Anterior cingulate cortex (tissue), 58 donors: ENCODE measurements around the gene NCKAP5.

Experiments
- DNase-seq, 58 donors: peaks; one replicate each; lab custom pipeline; 2025; lab: John Stamatoyannopoulos, UW

NCKAP5 gene

DNA sequence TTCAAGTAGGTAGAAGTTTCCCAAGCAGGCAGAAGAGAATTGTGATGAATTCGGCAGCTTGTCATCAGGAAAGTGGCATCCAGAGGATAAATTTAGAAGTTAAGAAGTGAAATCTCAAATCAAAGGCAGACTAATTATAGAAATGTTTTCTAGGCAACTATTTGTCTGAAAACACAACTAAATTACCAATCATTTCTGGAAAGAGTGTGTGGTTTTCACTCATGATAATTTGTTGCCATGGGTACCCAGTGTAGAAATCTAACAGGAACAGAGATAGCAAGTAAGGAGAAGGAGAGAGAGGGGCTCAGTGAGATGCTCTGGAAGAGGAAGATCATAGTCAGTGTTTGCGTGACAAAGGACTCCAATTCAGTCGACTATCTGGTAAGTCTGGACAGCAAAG, 208.1 kb downstream of the NCKAP5 start:
- DNase-seq, result no peak

GRCh38 chr2:133352719-133353118, 215.5 kb downstream of the NCKAP5 start:
- DNase-seq, result no peak

DNA sequence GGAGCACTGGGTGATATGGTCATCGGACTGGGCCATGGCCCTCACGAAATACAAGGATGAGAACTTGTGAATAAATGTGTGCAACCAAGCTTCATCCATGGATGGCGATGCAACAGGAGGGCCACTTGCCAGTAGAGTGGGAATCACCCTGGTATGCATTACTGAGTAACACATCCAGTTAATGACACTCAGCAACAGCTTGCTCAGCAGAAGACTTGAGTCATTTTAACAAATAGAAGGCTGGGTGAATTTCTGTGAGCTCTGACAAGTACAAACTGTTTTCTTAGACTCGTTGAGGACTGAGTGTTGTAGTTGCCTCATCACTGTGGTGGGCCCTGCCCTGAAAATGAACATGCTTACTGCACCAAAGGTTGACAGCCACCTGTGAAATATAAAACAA, 221.6 kb downstream of the NCKAP5 start:
- DNase-seq, result peak in 4 of 58 donors; percentile 1 to 8 (median 2)

GRCh38 chr2:133345638-133346037, 222.6 kb downstream of the NCKAP5 start:
- DNase-seq, result no peak

DNA sequence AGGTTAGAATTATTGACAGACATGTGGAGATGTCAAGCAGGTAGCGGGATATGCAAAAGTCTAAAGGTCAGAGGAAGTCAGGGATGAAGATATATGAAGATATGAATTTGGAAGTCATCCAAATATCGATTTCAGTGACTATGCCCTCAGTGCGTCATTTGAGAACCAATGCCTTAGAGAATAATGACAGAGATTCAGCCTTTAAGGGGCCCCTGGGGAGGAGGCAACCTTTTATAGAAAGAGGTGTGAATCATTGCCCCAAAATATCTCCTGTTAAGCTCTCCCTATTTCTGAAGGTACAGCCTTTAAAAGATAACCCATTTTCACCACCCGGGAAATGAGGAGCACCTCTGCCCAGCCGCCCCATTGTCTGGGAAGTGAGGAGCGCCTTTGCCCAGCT, 223.4 kb downstream of the NCKAP5 start:
- DNase-seq, result no peak

GRCh38 chr2:133343018-133343352, 225.3 kb downstream of the NCKAP5 start:
- DNase-seq, result no peak

DNA sequence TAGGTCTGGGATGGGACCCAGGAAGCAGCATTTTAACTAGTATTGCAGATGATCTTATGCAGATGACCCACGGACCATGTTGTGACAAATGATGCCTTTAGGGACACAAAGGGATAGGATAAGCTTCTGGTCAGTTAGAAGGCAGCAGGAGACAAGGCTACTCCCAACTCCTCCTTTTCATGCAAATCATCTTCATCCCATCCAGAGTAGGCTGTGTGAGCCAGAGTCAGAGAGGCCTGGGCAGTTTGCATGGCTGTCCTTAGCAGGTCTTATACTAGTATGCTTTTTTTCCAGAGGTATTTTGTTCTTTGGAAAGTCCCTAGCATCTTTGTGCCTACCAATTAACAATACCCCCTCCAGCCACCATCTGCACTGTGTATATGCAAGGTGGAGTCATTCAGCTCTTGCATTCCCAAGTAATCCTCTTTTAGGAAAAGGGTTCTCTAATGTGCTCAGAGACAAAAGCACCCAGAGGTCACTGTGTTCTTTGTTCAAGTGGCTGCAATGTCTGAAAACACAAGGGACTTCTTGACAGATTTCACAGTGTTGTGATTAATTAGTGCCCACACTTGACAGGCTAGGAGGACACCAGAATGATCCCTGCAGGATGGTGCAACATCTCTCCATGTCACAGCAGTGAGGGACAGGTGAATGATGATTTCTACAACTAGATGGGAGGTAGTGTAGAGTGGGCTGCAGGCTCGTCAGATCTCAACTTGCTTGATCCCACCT, 225.8 kb downstream of the NCKAP5 start:
- no peak for DNase-seq

- DNase-seq, result no peak
Measured at GRCh38 chr2:133341575-133341974, 226.7 kb downstream of the NCKAP5 start.

DNA sequence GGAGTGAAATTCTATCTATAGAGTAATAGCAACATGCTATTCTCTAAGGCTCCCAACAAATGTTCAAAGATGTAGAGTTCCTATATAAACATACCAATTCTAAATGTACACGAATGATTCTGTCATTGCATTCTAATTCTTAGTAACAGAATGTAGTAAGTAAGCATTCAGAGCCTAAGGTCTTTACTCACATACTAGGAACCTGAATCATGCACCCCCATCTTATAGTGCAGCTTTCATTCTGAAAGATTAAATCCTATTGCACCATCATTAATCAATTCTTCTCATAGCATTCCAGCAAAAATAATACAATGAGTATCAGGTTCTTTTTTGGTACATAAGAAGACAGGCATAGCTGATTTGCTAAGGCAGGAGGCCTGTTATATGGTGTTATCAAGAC, 230.0 kb downstream of the NCKAP5 start:
- DNase-seq, result no peak

- no peak for DNase-seq
Measured at GRCh38 chr2:133334923-133335322, 233.3 kb downstream of the NCKAP5 start.

DNA sequence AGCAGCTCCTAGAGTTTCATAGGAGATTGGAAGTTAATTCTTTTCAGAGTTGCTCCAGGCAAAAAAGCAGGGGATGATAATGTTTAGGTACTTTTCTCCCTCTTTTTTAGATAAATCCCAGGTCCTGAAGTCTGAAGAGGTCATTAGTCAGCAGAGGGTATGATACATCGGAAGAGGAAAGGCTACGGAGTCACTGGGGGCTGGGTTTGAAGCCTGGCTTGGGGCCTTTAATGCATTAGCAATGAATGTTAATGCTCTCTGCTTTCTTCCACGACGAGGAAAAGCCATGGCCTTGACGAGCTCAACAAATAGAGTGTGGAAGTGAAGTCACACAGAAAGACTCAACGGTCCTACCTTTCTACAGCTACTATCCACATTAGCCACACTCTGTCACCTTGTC, 235.1 kb downstream of the NCKAP5 start:
- no peak for DNase-seq

DNA sequence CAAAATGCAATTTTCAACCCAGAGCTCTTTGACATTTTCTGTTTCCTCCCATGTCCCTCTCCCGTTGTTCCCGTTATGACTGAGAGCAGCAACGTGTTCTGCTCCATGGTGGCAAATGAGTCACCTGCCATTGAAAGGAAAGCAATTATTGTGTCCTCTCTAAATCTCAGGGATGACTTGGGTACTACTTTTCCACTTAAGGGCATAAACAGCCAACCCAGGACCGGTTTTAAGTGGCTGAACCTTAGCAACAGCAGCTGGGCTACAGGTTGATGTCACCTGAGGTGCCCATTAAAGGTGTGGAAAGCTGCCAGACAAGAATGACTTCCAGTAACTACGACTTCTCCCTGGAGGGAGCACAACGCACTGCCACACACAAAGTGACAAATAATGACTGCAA, 236.8 kb downstream of the NCKAP5 start:
- no peak for DNase-seq

DNA sequence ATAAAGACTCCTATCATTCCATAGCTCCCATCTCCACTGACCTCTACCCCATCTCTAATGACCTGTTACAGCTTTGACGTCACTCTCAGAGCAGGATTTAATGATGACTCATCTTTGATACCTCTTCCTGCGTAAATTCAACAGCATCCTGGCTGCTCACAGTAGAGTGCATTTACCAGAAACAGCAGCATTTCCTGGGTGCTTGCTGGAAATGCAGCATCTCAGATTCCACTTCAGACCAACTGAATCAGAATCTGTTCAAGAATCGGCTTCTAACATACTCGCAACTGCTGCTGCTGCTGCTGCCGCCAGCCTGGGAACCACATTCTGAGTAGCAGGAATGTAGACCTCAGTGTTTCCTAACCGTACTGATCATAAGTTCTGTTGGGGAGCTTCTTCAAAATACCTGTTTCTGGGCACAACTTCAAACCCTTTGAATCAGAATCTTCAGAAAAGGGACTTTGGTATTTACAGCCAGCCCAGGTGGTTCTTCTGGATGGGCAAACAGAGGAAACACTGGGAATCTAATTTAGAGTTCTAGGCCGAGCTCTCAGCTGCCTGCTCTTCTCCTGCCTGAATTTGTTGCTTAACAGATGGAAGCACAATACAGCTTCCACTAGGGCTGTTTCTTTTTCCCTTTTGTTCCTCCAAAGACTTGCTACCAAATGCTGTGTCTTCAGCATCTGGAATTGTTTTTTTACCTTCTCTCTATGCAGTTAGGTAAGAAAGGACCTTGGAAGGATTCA, 241.4 kb downstream of the NCKAP5 start:
- DNase-seq, result peak in 2 of 58 donors; percentile 1 to 7

DNA sequence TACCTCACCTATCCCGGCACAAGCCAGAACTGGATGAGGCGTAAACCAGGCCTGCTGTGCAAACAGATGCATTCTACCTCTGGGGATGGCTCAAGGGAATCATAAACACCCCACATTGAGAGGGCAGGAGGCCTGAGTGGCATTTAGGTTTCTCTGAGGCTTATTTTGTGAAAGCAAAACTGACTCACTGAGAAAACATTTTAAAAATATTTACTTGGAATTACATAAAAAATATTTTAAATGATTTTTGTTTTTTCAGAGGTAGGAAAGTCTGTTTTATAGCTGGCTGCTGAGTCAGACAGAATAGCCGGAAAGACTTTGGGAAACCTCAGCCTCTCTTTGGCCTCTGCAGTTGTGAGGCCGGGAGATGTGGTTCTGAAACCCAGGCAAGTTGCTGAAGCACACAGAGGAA, 244.1 kb downstream of the NCKAP5 start:
- DNase-seq, result no peak

GRCh38 chr2:133322909-133323308, 245.4 kb downstream of the NCKAP5 start:
- no peak for DNase-seq

GRCh38 chr2:133317178-133317577, 251.1 kb downstream of the NCKAP5 start:
- DNase-seq, result no peak

DNA sequence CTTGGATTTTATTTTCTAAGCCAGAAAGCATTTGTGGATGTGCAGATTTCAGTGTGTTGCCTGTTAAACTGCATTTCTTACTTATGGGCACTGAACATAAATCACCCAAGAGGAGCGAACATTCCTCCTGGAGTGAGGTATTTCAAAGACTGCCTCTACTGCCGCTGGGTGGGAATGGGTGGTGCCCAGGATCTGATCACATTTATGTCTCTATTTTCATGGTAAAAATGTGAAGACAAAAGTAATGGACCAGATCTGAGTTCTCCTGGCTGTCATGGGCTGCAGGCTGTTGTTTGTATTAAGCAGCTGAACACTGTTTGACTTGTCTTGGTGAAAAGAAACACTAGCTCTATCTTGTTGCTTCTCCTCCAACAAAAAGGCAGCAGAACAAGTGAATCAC, 251.7 kb downstream of the NCKAP5 start:
- DNase-seq, result no peak

DNA sequence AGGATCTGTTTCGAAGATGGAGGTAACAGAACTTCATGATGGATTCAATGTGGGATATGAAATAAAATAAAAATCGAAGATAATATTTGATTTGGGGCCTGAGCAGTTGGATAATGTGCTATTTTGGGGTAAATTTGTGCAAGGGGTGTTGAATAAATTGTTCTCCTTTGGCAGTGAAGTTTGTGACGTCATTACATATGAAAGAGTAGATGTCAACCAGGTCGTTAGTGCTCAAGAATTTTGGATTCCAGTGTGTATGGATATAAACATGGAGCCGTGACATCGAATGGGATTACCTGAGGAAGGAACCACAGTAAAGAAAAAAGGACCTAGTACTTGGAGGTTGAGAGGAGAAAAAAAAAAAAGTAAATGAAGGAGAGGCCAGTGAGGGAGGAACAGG, 253.0 kb downstream of the NCKAP5 start:
- DNase-seq, result no peak

- no peak for DNase-seq
Measured at GRCh38 chr2:133314795-133315194, 253.5 kb downstream of the NCKAP5 start.

DNA sequence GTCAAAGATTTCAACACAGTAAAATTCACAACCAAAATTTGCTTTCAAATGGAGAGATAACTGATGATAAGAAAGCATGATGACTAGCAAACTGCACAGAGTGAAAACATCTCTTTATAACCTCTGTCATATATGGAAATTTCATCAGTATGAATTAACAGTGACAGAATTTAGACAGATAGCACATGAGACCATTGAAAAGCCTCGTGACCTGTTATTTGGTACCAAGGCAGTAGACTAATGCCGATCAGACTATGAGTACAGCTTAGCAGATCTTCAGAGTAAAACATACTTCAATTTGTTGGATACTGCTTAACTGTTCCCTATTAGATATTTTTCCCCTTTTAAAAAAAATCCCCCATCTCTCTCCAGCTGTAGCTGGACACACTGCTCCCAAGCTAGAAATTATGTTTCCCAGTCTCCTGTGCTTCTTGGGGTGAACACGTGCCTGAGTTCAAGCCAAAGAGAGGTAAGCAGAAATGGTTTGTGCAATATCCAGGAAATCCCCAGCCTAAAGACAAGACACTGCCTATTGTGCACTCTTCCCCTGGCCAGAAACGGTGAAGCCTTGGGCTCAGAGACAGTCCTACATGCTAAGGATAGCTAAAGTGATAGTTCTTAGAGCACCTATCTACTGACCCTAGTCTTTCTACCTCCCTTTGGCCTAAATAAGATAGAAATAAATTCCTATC, 256.1 kb downstream of the NCKAP5 start:
- DNase-seq, result no peak

DNA sequence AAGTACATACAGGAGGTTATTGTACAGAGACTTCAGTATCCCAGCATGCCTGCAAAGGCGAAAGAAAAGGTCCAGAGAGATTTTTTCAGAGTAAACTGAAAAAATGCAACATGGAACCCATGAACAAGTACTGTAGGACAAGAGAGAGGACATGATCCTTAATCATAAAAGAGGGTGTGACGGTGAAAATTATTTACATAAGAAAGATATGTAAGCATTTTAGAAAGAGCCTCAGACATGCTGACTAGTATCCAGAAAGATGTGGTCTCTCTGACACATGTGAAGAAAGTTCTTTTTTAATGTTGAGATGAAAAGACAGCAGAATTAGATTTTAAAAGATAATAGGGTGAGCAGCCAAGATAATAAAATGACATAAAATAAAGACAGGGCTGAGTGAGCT, 262.0 kb downstream of the NCKAP5 start:
- no peak for DNase-seq

DNA sequence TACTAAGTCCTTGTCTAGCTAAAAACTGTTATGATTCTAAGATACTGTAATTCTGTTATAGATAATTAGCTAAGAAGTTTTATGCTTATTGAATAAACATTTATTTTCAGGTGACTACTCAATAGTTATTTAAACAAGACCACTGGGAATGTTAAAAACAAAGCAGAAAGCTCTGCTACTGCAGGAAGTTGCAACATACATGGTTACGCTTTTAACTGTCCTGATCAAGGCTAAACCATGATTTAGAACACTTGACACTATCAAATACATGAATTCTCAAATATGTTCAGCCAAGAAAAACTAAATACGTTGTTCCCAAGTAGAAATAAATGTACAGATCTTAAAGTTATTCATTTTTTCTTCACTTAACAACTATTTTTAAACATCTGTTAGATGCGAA, 263.9 kb downstream of the NCKAP5 start:
- DNase-seq, result no peak
